Activated T-helper 2 cell treated with anti-CD3 and anti-CD28 coated beads, Interferon-gamma antibody, Interleukin-2, Interleukin-4, amounts not matched to agents 10 μg/mL and 5 μg/mL and 100 μg/mL, durations not matched to agents 14 hours and 24 hours and 36 hours (primary cell): ENCODE results near the gene RNF10. TPM values are rescaled to one million over a fixed set of nuclear protein-coding genes. Genes with fewer than 3 reads are reported as not detected.
"Not testable (repeated sequence)": the region's sequence is repeated elsewhere in the genome, so short reads cannot be mapped to it uniquely, and the experiment has no call there.

Source experiments
- DNase-seq: peaks from one replicate; pipeline ENCODE4 v3.0.0; 2021; ENCODE audit warnings: low spot score
- H3K27ac Mint-ChIP-seq: one replicate; pipeline ENCODE4 v1.8.0; 2021; ENCODE audit warnings: mixed read lengths
- H3K27me3 Mint-ChIP-seq: one replicate; pipeline ENCODE4 v1.8.0; 2021; ENCODE audit warnings: low read depth, mixed read lengths
- H3K36me3 Mint-ChIP-seq: one replicate; pipeline ENCODE4 v1.8.0; 2021; ENCODE audit warnings: low read depth, mixed read lengths
- H3K4me1 Mint-ChIP-seq: one replicate; pipeline ENCODE4 v1.8.0; 2021; ENCODE audit warnings: low read depth, mixed read lengths
- H3K4me3 Mint-ChIP-seq: one replicate; pipeline ENCODE4 v1.8.0; 2021; ENCODE audit warnings: low read depth, mild to moderate bottlenecking, moderate library complexity, mixed read lengths
- H3K9me3 Mint-ChIP-seq: one replicate; pipeline ENCODE4 v1.8.0; 2021; ENCODE audit warnings: mixed read lengths
- intact Hi-C: fragments of 100-400 bp; cut with micrococcal nuclease; formaldehyde crosslinking; loops from one replicate; pipeline ENCODE4 v1.15.1; 2023
- total RNA-seq: library from RNA; stranded (reverse); gene quantifications from 2 replicates; pipeline ENCODE4 v1.2.3, GENCODE V29; 2022

Gene RNF10
- total RNA-seq, 1 donor from 2014 or later, result 200 TPM

DNA sequence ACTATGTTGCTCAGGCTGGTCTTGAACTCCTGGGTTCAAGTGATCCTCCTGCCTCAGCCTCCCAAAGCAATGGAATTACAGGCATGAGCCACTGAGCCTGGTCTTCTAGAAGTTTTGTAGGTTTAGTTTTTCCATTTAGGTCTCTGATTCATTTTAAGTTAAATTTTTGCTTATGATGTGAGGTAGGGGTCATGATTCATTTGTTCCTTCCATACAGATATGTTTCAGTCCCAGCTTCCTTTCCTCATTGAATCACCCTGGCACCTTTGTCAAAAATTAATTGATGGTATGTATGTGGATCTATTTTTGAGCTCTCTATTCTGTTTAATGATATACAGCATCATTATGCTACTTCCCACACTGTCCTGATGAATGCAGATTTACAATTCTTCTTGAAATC is 80.7 kb downstream of the RNF10 start:
- no peak overlapping the region for H3K27ac Mint-ChIP-seq
- intact Hi-C loops, result no loop called here
- DNase-seq, result no peak

DNA sequence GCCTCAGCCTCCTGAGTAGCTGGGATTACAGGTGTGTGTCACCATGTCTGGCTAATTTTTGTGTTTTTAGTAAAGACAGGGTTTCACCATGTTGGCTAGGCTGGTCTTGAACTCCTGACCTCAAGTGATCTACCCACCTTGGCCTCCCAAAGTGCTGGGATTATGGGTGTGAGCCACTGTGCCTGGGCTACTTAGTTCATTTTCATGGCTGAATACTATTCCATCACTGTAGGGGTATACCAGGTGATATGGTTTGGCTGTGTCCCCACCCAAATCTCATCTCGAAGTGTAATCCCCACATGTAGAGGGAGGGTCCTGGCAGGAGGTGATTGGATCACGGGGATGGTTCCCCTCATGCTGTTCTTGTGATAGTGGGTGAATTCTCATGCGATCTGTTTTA is 83.0 kb downstream of the RNF10 start:
- H3K36me3 Mint-ChIP-seq, H3K27ac Mint-ChIP-seq, H3K9me3 Mint-ChIP-seq, H3K4me1 Mint-ChIP-seq, DNase-seq, H3K4me3 Mint-ChIP-seq, intact Hi-C loops: not testable (repeated sequence)
- peaks cover 12% of the 10 kb centered on the region for H3K27me3 Mint-ChIP-seq

More for the DNA sequence above, 80.7 kb downstream of the RNF10 start:
- Mint-ChIP-seq H3K27me3 (peaks cover 11% of the 10 kb centered on the region), H3K4me3 (no peak overlapping the region), H3K4me1 (no peaks in the 10 kb centered on the region), H3K9me3 (no peaks in the 10 kb centered on the region), H3K36me3 (no peaks in the 10 kb centered on the region)

DNA sequence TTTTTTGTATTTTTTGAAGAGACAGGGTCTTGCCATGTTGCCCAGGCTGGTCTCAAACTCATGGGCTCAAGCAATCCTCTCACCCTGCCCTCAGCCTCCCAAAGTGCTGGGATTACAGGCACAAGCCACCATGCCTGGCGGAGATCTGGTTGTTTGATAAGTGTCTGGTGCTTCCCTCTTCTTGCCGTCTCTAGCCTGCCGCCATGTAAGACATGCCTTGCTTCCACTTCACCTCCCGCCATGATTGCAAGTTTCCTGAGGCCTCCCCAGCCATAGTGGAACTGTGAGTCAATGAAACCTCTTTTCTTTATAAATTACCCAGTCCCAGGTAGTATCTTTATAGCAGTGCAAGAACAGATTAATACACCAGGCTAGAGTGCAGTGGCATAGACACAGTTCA is 83.6 kb downstream of the RNF10 start:
- H3K27ac Mint-ChIP-seq, H3K9me3 Mint-ChIP-seq, H3K4me3 Mint-ChIP-seq, DNase-seq, H3K4me1 Mint-ChIP-seq, intact Hi-C loops, H3K36me3 Mint-ChIP-seq: not testable (repeated sequence)
- peaks cover 14% of the 10 kb centered on the region for H3K27me3 Mint-ChIP-seq

DNA sequence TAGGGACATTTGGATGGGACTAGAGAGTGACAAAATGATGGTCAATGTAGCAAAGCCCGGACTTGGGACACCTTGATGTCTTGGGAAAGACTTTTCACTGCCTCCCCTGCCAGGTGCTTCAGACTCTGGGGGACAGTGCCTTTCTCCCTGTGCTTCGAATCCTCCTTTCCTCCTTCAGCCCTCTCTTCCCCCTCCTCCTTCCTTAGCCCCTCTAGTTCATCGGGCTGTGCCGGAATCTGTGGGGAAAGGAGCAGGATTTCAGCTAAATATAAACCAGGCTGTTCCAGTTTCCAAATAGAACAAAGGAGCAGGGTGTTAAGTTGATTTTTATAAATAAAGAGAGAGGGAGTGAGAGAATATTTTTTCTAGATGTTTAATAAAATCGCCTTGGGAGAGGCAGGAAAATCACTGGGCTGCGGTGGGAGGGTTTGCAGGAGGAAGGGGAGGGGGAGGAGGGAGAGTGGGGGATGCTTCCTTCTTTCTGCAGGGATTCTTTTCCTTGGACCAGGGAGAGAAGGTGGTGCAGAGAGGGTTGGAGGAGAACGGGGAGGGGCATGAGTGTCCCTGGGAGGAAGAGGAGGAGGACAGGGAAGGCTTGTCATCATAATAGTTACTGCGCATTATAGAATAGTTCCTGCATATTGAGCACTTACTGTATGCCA is 84.9 kb downstream of the RNF10 start:
- DNase-seq, result no peak
- peaks cover 17% of the 10 kb centered on the region for H3K27me3 Mint-ChIP-seq

DNA sequence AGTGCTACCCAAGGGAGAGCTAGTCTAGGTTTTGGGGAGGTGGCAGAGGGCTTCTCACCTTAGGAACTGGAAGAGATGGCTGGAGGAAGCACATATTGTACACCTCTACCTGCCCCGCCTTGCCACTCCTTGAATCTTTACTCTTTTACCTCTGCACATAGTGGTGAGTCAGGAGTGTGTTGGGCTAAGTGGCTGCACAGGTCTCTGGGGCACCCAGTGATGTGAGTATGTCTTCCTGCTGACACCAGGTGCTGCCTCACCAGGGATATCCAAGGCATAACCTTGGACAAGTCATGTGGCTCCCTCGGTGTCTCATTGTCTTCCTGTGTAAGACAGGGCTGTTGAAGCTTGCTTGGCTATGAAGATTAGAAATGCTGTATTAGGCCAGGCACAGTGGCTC is 86.5 kb downstream of the RNF10 start:
- DNase-seq, result no peak
- intact Hi-C loops, result no loop called here
- H3K36me3 Mint-ChIP-seq, result no peaks in the 10 kb centered on the region
- H3K27ac Mint-ChIP-seq, result no peak overlapping the region
- H3K9me3 Mint-ChIP-seq, result no peaks in the 10 kb centered on the region
- H3K27me3 Mint-ChIP-seq, result peaks cover 17% of the 10 kb centered on the region
- H3K4me3 Mint-ChIP-seq, result no peak overlapping the region
- no peaks in the 10 kb centered on the region for H3K4me1 Mint-ChIP-seq

More for the DNA sequence above, 84.9 kb downstream of the RNF10 start:
- intact Hi-C loops, result no loop called here
- Mint-ChIP-seq H3K36me3 (no peaks in the 10 kb centered on the region), H3K27ac (no peak overlapping the region), H3K4me3 (no peak overlapping the region), H3K4me1 (no peaks in the 10 kb centered on the region), H3K9me3 (no peaks in the 10 kb centered on the region)

DNA sequence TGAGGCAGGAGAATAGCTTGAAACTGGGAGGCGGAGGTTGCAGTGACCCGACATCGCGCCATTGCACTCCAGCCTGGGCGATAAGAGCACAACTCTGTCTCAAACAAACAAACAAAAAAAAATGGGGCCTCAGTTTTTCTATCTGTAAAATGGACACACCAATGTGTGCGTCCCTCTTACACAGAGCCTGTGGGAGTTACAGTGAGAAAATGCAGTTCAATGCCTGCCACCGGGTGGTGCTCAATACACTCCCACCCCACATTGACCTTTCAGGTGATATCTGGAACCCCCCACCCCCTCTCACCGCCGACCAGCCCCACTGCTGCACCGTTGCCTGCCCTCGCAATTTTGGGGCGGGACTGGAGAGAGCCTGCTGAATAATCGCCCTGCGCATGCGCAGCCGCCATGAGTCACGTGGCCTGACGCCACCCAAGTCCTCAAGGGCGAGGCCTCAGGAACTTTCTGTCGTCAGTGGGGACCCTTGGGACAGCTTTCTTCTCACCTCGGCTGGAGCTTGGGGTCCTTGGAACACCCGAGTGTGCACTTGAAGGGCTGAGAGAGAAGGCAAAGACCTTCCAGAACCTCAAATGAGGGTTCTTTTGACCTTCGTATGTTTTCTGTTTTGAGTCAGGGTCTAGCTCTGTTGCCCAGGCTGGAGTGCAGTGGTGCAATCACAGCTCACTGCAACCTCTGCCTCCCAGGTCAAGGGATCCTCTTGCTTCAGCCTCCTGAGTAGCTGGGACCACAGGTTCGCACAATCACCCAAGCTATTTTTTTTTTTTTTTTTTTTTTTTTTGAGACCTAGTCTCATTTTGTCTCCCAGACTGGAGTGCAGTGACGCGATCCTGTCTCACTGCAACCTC is 91.6 kb downstream of the RNF10 start:
- intact Hi-C loops, result no loop called here
- DNase-seq, result no peak
- H3K4me1 Mint-ChIP-seq, result no peaks in the 10 kb centered on the region
- no peaks in the 10 kb centered on the region for H3K9me3 Mint-ChIP-seq
- H3K36me3 Mint-ChIP-seq, result no peaks in the 10 kb centered on the region
- no peak overlapping the region for H3K4me3 Mint-ChIP-seq
- H3K27me3 Mint-ChIP-seq, result peaks cover 10% of the 10 kb centered on the region
- H3K27ac Mint-ChIP-seq, result no peak overlapping the region

Other genes with a start within 250 kb of the RNF10 start
- gene RNU4-2, start 242.5 kb upstream of the RNF10 start, total RNA-seq, result 5,714 and 6,075 TPM in 2 replicates
- gene RNU4-1, start 241.1 kb upstream of the RNF10 start, total RNA-seq, result 2,603 and 2,662 TPM in 2 replicates
- gene SIRT4, start 232.0 kb upstream of the RNF10 start, total RNA-seq, result 2.0 and 2.2 TPM in 2 replicates
- not detected in 2 replicates for gene PLA2G1B, start 206.6 kb upstream of the RNF10 start, total RNA-seq
- 1.4 and 3.5 TPM in 2 replicates for gene MSI1, start 165.2 kb upstream of the RNF10 start, total RNA-seq
- gene COX6A1, start 96.2 kb upstream of the RNF10 start, total RNA-seq, result 328 and 333 TPM in 2 replicates
- 36.8 TPM in 2 replicates for gene TRIAP1, start 88.0 kb upstream of the RNF10 start, total RNA-seq
- 30.4 and 38.0 TPM in 2 replicates for gene GATC, start 87.9 kb upstream of the RNF10 start, total RNA-seq
- 248 and 251 TPM in 2 replicates for gene SRSF9, start 64.6 kb upstream of the RNF10 start, total RNA-seq
- gene DYNLL1, start 38.2 kb upstream of the RNF10 start, total RNA-seq, result 323 and 329 TPM in 2 replicates
- gene COQ5, start 5.2 kb upstream of the RNF10 start, total RNA-seq, result 29.3 and 29.9 TPM in 2 replicates
- gene POP5, start 47.0 kb downstream of the RNF10 start, total RNA-seq, result 64.3 and 65.7 TPM in 2 replicates
- gene CABP1, start 106.3 kb downstream of the RNF10 start, total RNA-seq, result 0.27 and 0.41 TPM in 2 replicates
- 136 and 142 TPM in 2 replicates for gene MLEC, start 152.8 kb downstream of the RNF10 start, total RNA-seq
- gene UNC119B, start 176.1 kb downstream of the RNF10 start, total RNA-seq, result 25.1 and 27.0 TPM in 2 replicates
- gene ACADS, start 191.5 kb downstream of the RNF10 start, total RNA-seq, result 16.4 and 16.6 TPM in 2 replicates